GM12865 (cell line): Measurements from ENCODE around the gene PEX5L.
"Not testable (repeated sequence)": the region's sequence is repeated elsewhere in the genome, so short reads cannot be mapped to it uniquely, and the experiment has no call there.

Experiments used
- DNase-seq: peaks from one replicate; pipeline ENCODE4 v3.0.0; 2010; ENCODE audit warnings: low read depth
- H3K4me3 ChIP-seq: 2 replicates; pipeline ENCODE4 v1.5.1; 2011; ENCODE audit warnings: mild to moderate bottlenecking, low read depth, low read length, control low read depth
- TF ChIP-seq, protein P1 (sequence below): IDR thresholded peaks from 2 replicates; pipeline ENCODE4 v1.5.1; 2011; ENCODE audit warnings: low read length, control low read depth, low read depth, inconsistent platforms; ENCODE audit not compliant: insufficient read depth; ENCODE audit errors: missing control alignments

The PEX5L gene

DNA sequence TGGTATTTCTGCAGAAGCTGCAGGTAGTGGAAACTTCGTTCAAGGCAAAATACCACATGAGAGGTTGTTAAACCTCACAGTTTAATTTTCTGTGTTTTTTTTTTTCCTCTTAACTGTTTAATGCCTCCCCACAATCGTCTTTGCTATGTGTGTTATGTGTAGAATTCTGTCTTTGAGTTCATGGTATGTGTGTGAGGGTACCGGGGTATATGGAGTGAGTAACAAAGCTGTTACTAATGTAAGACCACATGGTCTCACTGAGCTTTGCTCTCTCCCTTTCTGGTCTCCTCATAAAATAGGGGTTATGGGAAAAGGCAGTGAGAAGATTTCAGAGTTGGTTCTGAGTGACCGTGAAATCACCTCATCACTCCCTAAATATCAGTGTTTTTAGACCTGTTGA, 240.3 kb downstream of the PEX5L start:
- no peak overlapping the region for H3K4me3 ChIP-seq
- TF ChIP-seq, protein P1, sequence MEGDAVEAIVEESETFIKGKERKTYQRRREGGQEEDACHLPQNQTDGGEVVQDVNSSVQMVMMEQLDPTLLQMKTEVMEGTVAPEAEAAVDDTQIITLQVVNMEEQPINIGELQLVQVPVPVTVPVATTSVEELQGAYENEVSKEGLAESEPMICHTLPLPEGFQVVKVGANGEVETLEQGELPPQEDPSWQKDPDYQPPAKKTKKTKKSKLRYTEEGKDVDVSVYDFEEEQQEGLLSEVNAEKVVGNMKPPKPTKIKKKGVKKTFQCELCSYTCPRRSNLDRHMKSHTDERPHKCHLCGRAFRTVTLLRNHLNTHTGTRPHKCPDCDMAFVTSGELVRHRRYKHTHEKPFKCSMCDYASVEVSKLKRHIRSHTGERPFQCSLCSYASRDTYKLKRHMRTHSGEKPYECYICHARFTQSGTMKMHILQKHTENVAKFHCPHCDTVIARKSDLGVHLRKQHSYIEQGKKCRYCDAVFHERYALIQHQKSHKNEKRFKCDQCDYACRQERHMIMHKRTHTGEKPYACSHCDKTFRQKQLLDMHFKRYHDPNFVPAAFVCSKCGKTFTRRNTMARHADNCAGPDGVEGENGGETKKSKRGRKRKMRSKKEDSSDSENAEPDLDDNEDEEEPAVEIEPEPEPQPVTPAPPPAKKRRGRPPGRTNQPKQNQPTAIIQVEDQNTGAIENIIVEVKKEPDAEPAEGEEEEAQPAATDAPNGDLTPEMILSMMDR, result no peak
- DNase-seq, result no peak

DNA sequence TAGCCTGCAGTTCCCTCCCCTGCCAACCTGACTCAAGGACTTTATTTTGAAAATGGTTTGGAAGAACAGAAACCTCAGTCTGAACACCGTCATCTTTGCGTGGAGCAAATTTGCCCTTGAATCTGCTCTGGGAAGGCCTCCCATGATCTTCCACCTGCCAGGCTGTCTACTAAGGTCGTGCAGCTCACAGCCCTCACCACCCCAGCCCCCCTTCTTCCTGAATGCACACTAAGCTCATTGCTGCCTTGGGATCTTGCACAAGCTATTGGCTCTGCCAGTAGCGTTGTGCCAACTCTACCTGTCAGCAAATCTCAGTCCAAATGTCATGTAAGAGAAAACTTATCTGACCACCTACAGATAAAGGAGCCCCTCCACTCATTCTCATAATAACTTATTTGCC, 242.4 kb downstream of the PEX5L start:
- no peak overlapping the region for H3K4me3 ChIP-seq
- TF ChIP-seq, protein P1, result no peak
- no peak for DNase-seq

GRCh38 chr3:179791793-179792192, 244.9 kb downstream of the PEX5L start:
- DNase-seq, result no peak
- H3K4me3 ChIP-seq, result no peak overlapping the region
- TF ChIP-seq, protein P1, result no peak

DNA sequence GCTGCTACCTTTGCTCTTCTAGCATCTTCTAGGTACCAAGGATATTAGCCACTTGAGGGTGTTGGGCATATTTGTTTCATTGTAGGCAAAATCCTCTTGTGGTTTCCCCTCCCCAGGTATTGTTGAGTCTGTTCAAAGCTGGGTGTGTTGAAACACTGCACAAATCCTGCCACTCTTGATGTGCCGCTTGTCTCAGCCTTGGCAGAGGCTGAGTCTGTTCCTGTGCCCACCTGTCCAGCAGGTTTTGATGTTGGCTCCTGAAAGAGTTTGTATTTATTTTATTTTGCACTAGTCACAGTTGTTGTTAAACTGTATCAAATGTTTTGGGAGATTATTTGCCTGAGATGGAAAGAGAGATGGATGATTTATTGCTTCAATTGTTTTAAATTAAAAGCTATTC, 247.7 kb downstream of the PEX5L start:
- DNase-seq, result no peak
- TF ChIP-seq, protein P1, result no peak
- H3K4me3 ChIP-seq, result no peak overlapping the region

- not testable (repeated sequence) for DNase-seq, H3K4me3 ChIP-seq
Measured at GRCh38 chr3:179782841-179783240, 253.9 kb downstream of the PEX5L start.

DNA sequence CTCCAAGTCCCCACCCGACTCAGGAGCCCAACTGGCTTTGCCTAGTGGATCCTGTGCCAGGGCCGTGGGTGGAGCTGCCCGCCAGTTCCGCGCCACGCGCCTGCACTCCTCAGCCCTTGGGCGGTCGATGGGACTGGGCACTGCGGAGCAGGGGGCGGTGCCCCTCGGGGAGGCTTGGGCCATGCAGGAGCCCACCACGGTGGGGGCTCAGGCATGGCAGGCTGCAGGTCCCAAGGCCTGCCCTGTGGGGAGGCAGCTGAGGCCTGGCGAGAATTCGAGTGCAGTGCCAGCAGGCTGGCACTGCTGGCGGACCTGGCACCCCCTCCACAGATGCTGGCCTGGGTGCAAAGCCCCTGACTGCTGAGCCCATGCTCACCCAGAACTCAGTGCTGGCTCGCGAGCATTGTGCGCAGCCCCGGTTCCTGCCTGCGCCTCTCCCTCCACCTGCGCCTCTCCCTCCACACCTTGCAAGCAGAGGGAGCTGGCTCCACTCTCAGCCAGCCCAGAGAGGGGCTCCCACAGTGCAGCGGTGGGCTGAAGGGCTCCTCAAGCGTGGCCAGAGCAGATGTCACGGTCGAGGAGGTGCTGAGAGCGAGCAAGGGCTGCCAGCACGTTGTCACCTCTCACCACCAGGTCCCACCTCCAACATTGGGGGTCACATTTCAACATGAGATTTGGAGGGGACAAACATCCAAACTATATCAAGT, 261.2 kb downstream of the PEX5L start:
- DNase-seq, result no peak
- H3K4me3 ChIP-seq, result no peak overlapping the region
- TF ChIP-seq, protein P1, result no peak

DNA sequence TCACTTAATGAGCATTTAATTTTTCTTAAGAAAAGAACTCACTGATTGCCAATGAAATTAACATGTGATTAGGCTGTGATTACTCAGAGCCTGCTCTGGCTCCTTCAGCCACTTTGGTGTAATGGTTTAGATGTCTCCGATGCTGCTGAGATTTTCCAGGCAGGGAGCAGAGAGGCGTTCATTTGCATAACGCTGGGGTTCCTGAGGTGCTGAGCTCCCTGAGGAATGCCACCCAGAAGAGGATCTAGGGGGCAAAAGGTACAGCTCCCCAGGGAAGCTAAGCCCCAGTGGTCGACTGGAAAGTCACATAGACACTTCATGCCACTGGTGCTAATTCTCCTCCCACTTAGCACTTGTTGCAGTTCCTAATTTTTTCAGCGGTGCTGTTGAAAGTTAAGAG, 264.4 kb downstream of the PEX5L start:
- TF ChIP-seq, protein P1, result no peak
- no peak overlapping the region for H3K4me3 ChIP-seq

More for the DNA sequence above, 264.4 kb downstream of the PEX5L start:
- DNase-seq, result no peak
